ENCODE data around the gene TOP2A.
A peak's percentile ranks its signal among the peaks of the same experiment; 100 is the strongest.

DNA sequence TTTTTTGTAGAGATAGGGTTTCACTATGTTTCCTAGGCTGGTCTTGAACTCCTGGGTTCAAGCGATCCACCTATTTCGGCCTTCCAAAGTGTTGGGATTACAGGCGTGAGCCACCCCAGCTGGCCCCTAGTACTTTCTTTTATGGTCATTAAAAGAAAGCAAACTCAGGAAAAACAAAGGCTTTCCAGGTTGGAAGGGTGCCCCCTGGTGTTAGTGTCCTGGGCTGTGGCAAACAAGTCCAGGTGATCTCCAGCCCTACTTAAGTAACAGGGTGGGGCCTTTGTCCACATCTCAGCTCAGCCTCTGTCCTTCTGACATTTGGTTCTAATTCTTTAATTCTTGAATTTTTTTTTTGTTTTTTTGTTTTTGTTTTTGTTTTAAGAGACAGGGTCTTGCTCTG is 32.5 kb upstream of the TOP2A start:
- TF ChIP-seq, protein P1, sequence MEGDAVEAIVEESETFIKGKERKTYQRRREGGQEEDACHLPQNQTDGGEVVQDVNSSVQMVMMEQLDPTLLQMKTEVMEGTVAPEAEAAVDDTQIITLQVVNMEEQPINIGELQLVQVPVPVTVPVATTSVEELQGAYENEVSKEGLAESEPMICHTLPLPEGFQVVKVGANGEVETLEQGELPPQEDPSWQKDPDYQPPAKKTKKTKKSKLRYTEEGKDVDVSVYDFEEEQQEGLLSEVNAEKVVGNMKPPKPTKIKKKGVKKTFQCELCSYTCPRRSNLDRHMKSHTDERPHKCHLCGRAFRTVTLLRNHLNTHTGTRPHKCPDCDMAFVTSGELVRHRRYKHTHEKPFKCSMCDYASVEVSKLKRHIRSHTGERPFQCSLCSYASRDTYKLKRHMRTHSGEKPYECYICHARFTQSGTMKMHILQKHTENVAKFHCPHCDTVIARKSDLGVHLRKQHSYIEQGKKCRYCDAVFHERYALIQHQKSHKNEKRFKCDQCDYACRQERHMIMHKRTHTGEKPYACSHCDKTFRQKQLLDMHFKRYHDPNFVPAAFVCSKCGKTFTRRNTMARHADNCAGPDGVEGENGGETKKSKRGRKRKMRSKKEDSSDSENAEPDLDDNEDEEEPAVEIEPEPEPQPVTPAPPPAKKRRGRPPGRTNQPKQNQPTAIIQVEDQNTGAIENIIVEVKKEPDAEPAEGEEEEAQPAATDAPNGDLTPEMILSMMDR (conservative IDR thresholded peaks at IDR 0.05 in 1 of 2, IDR thresholded peaks at IDR 0.05 in 1 of 2; ENCODE audit: low read depth in 1 of 2, low read length in 2 of 2): peak; percentile 43 to 55
- TF ChIP-seq EZH2 (IDR thresholded peaks at IDR 0.05; ENCODE audit: low read length, missing control alignments): no peak
